OCI-LY7 (cell line): ENCODE measurements around the gene MAGOH.

ENCODE experiments used
- EZH2phosphoT487 ChIP-seq: fragments of 200-600 bp; sonication (generic); IDR thresholded peaks from 2 replicates; pipeline ENCODE4 v1.6.1; 2018; ENCODE audit warnings: low read depth, borderline replicate concordance, mild to moderate bottlenecking, mixed run types, antibody characterized with exemption, low read length, moderate library complexity, mixed read lengths
- TF ChIP-seq, protein P1 (sequence below): fragments of 200-600 bp; sonication (generic); conservative IDR thresholded peaks from 2 replicates; pipeline ENCODE4 v1.5.1; 2014; ENCODE audit warnings: mild to moderate bottlenecking, antibody characterized with exemption, low read length, moderate library complexity, mixed read lengths

DNA sequence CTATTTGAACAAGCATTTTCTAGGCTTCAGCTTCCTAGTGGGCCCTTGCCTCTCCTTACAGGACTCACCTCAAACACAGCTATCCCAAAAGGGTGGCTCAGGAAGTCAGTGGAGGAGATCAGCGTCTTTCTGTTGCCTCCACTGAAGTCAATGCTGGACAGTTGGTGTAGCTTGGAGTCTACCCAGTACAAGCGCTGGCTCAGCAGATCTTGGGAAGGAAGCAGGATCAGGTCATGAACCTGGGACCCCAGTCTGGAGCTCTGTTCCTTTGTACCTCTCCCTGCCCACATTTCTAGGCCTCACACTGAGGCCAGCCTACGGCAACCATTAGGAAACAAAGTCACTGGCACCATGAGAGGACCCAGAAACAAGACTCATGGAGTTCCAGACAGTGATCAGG is 23.7 kb upstream of the MAGOH start:
- TF ChIP-seq, protein P1, sequence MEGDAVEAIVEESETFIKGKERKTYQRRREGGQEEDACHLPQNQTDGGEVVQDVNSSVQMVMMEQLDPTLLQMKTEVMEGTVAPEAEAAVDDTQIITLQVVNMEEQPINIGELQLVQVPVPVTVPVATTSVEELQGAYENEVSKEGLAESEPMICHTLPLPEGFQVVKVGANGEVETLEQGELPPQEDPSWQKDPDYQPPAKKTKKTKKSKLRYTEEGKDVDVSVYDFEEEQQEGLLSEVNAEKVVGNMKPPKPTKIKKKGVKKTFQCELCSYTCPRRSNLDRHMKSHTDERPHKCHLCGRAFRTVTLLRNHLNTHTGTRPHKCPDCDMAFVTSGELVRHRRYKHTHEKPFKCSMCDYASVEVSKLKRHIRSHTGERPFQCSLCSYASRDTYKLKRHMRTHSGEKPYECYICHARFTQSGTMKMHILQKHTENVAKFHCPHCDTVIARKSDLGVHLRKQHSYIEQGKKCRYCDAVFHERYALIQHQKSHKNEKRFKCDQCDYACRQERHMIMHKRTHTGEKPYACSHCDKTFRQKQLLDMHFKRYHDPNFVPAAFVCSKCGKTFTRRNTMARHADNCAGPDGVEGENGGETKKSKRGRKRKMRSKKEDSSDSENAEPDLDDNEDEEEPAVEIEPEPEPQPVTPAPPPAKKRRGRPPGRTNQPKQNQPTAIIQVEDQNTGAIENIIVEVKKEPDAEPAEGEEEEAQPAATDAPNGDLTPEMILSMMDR = no peak
- no peak for TF ChIP-seq EZH2phosphoT487
